NCI-H524 treated with DMSO at 0.1 percent for 48 hours (cell line): ENCODE data around the gene SSH3.
A peak's percentile ranks its signal among the peaks of the same experiment; 100 is the strongest.
"Not testable (repeated sequence)": the region's sequence is repeated elsewhere in the genome, so short reads cannot be mapped to it uniquely, and the experiment has no call there.

Source experiments
- DNase-seq: peaks from one replicate; lab custom pipeline; 2025; lab: John Stamatoyannopoulos, UW

SSH3 gene

GRCh38 chr11:67312187-67313021 lies 9.1 kb downstream of the SSH3 start:
- no peak for DNase-seq

GRCh38 chr11:67313125-67313890 lies 10.0 kb downstream of the SSH3 start:
- no peak for DNase-seq

GRCh38 chr11:67314218-67314617 lies 10.9 kb downstream of the SSH3 start:
- no peak for DNase-seq

GRCh38 chr11:67315325-67315909 lies 12.1 kb downstream of the SSH3 start:
- DNase-seq = no peak

- no peak for DNase-seq
These were observed 13.5 kb downstream of the SSH3 start for GRCh38 chr11:67316882-67317204.

- DNase-seq = peak; percentile 53
These were observed 14.0 kb downstream of the SSH3 start for GRCh38 chr11:67317205-67317887.

- DNase-seq = no peak
These were observed 14.7 kb downstream of the SSH3 start for GRCh38 chr11:67317888-67318555.

GRCh38 chr11:67318876-67319275 lies 15.5 kb downstream of the SSH3 start:
- not testable (repeated sequence) for DNase-seq

- no peak for DNase-seq
These were observed 16.7 kb downstream of the SSH3 start for GRCh38 chr11:67320011-67320410.

GRCh38 chr11:67320691-67321090 lies 17.4 kb downstream of the SSH3 start:
- no peak for DNase-seq

- DNase-seq = no peak
These were observed 18.1 kb downstream of the SSH3 start for GRCh38 chr11:67321313-67321871.

- no peak for DNase-seq
These were observed 18.7 kb downstream of the SSH3 start for GRCh38 chr11:67322049-67322448.

- DNase-seq = no peak
These were observed 20.2 kb downstream of the SSH3 start for GRCh38 chr11:67323526-67323925.

GRCh38 chr11:67332081-67332691 lies 28.9 kb downstream of the SSH3 start:
- DNase-seq = no peak

- DNase-seq = no peak
These were observed 33.9 kb downstream of the SSH3 start for GRCh38 chr11:67337257-67337656.

GRCh38 chr11:67344264-67344663 lies 40.9 kb downstream of the SSH3 start:
- no peak for DNase-seq

GRCh38 chr11:67345247-67345919 lies 42.1 kb downstream of the SSH3 start:
- no peak for DNase-seq

GRCh38 chr11:67345920-67346819 lies 42.8 kb downstream of the SSH3 start:
- no peak for DNase-seq

GRCh38 chr11:67347964-67348749 lies 44.8 kb downstream of the SSH3 start:
- DNase-seq = no peak
